ENCODE measurements around the gene IPP. TPM values are rescaled to one million over a fixed set of nuclear protein-coding genes. Genes with fewer than 3 reads are reported as not detected.

IPP gene
- total RNA-seq, 3 donors from 2014 or later = 18.4 to 21.1 (median 19.2) TPM

GRCh38 chr1:45686015-45686287, 64.5 kb downstream of the IPP start:
- Histone ChIP-seq H3K4me1 (ENCODE audit: low read depth) (peaks cover 41% of the 10 kb centered on the region), H3K4me3 (peak overlapping the region; percentile 94), H3K9me3 (no peaks in the 10 kb centered on the region), H3K36me3 (ENCODE audit: low read depth) (no peaks in the 10 kb centered on the region)
- ATAC-seq = peak; percentile 14
- peak; percentile 82 to 86 (median 85) for DNase-seq
- intact Hi-C loops (cut with DNase I, micrococcal nuclease) = no loop called here
- TF ChIP-seq CTCF (IDR thresholded peaks at IDR 0.05) = no peak

- DNase-seq (peak in 1 of 3 donors; percentile 54), ATAC-seq (no peak)
- Histone ChIP-seq H3K36me3 (ENCODE audit: low read depth) (no peaks in the 10 kb centered on the region), H3K4me3 (peak overlapping the region; percentile 94), H3K4me1 (ENCODE audit: low read depth) (peaks cover 46% of the 10 kb centered on the region), H3K9me3 (no peaks in the 10 kb centered on the region)
- no peak for TF ChIP-seq CTCF (IDR thresholded peaks at IDR 0.05)
- intact Hi-C loops (cut with DNase I, micrococcal nuclease) = no loop called here
Measured at GRCh38 chr1:45685308-45686014, 65.0 kb downstream of the IPP start.

GRCh38 chr1:45684402-45684801, 66.1 kb downstream of the IPP start:
- no peaks in the 10 kb centered on the region for H3K36me3 ChIP-seq (ENCODE audit: low read depth)
- no peak for DNase-seq
- intact Hi-C loops (cut with DNase I, micrococcal nuclease) = no loop called here
- H3K4me1 ChIP-seq (ENCODE audit: low read depth) = peaks cover 53% of the 10 kb centered on the region
- TF ChIP-seq CTCF (IDR thresholded peaks at IDR 0.05) = no peak
- no peak overlapping the region for H3K4me3 ChIP-seq
- H3K9me3 ChIP-seq = no peaks in the 10 kb centered on the region
- no peak for ATAC-seq

- peaks cover 62% of the 10 kb centered on the region for H3K4me1 ChIP-seq (ENCODE audit: low read depth)
- H3K4me3 ChIP-seq = no peak overlapping the region
- ATAC-seq = no peak
- H3K36me3 ChIP-seq (ENCODE audit: low read depth) = no peaks in the 10 kb centered on the region
- no peaks in the 10 kb centered on the region for H3K9me3 ChIP-seq
- no peak for TF ChIP-seq CTCF (IDR thresholded peaks at IDR 0.05)
- intact Hi-C loops (cut with DNase I, micrococcal nuclease) = no loop called here
- no peak for DNase-seq
Measured at GRCh38 chr1:45682942-45683341, 67.5 kb downstream of the IPP start.

- H3K9me3 ChIP-seq = no peaks in the 10 kb centered on the region
- intact Hi-C loops (cut with DNase I, micrococcal nuclease) = no loop called here
- ATAC-seq (no peak), DNase-seq (no peak)
- no peak for TF ChIP-seq CTCF (IDR thresholded peaks at IDR 0.05)
- H3K4me3 ChIP-seq = no peak overlapping the region
- H3K4me1 ChIP-seq (ENCODE audit: low read depth) = peaks cover 75% of the 10 kb centered on the region
- no peaks in the 10 kb centered on the region for H3K36me3 ChIP-seq (ENCODE audit: low read depth)
Measured at GRCh38 chr1:45679123-45679522, 71.3 kb downstream of the IPP start.

GRCh38 chr1:45678489-45678888, 72.0 kb downstream of the IPP start:
- H3K4me1 ChIP-seq (ENCODE audit: low read depth) = peaks cover 75% of the 10 kb centered on the region
- ATAC-seq (no peak), DNase-seq (no peak)
- no peaks in the 10 kb centered on the region for H3K36me3 ChIP-seq (ENCODE audit: low read depth)
- H3K9me3 ChIP-seq = no peaks in the 10 kb centered on the region
- intact Hi-C loops (cut with DNase I, micrococcal nuclease) = no loop called here
- no peak overlapping the region for H3K4me3 ChIP-seq
- TF ChIP-seq CTCF (IDR thresholded peaks at IDR 0.05) = no peak

Measured in mucosa of descending colon (tissue), 3 donors.